ENCODE measurements around the gene C11orf21.

- TF ChIP-seq EZH2 (IDR thresholded peaks at IDR 0.05; ENCODE audit: low read length, missing control alignments) = no peak
- TF ChIP-seq CTCF (conservative IDR thresholded peaks at IDR 0.05 in 1 of 2, IDR thresholded peaks at IDR 0.05 in 1 of 2; ENCODE audit: low read depth in 1 of 2, low read length in 2 of 2) = no peak
Measured at GRCh38 chr11:2250041-2250440, 51.7 kb downstream of the C11orf21 start.
